ENCODE measurements around the gene RBM5. TPM values are rescaled to one million over a fixed set of nuclear protein-coding genes. Genes with fewer than 3 reads are reported as not detected.

The RBM5 gene
- total RNA-seq, 2 donors from 2014 or later, result 58.7 to 75.8 TPM

- Histone ChIP-seq H3K9me3 (no peaks in the 10 kb centered on the region), H3K36me3 (peaks cover 100% of the 10 kb centered on the region), H3K4me1 (peaks cover 0 to 24% of the 10 kb centered on the region in 2 donors), H3K27ac (peak overlapping the region; percentile 58 to 75), H3K4me3 (no peak overlapping the region), H3K27me3 (no peaks in the 10 kb centered on the region)
- DNase-seq (ENCODE audit: low spot score), result no peak
- TF ChIP-seq CTCF (IDR thresholded peaks at IDR 0.05), result no peak
Observed at GRCh38 chr3:50112462-50112861, 23.7 kb downstream of the RBM5 start.

GRCh38 chr3:50117120-50117519, 28.4 kb downstream of the RBM5 start:
- Histone ChIP-seq H3K4me3 (no peak overlapping the region), H3K27ac (no peak overlapping the region), H3K4me1 (peaks cover 0 to 17% of the 10 kb centered on the region in 2 donors), H3K36me3 (peaks cover 91% of the 10 kb centered on the region), H3K27me3 (no peaks in the 10 kb centered on the region), H3K9me3 (no peaks in the 10 kb centered on the region)
- no peak for DNase-seq (ENCODE audit: low spot score)
- TF ChIP-seq CTCF (IDR thresholded peaks at IDR 0.05), result no peak

DNA sequence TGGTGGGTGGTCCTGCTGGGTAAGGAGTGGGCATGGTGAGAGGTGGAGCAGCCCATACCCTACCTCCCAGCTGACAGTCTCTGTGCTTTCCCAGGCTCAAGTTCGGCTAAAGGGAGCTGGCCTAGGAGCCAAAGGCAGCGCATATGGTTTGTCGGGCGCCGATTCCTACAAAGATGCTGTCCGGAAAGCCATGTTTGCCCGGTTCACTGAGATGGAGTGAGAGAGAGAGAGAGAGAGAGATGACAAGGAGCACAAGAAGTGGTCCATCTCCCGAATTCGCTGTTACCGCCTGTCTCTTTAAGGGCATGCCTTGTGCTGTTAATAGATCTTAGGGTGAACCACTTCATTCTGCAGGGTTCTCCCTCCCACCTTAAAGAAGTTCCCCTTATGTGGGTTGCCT, 29.5 kb downstream of the RBM5 start:
- Histone ChIP-seq H3K27ac (no peak overlapping the region), H3K27me3 (no peaks in the 10 kb centered on the region), H3K4me1 (peaks cover 0 to 10% of the 10 kb centered on the region in 2 donors), H3K9me3 (no peaks in the 10 kb centered on the region), H3K4me3 (no peak overlapping the region), H3K36me3 (peaks cover 80% of the 10 kb centered on the region)
- no peak for TF ChIP-seq CTCF (IDR thresholded peaks at IDR 0.05)
- DNase-seq (ENCODE audit: low spot score), result no peak

- Histone ChIP-seq H3K4me3 (no peak overlapping the region), H3K9me3 (no peaks in the 10 kb centered on the region), H3K36me3 (peaks cover 64% of the 10 kb centered on the region), H3K4me1 (peaks cover 0 to 16% of the 10 kb centered on the region in 2 donors), H3K27ac (no peak overlapping the region), H3K27me3 (no peaks in the 10 kb centered on the region)
- no peak for DNase-seq (ENCODE audit: low spot score)
- TF ChIP-seq CTCF (IDR thresholded peaks at IDR 0.05), result no peak
Observed at GRCh38 chr3:50119786-50120185, 31.1 kb downstream of the RBM5 start.

GRCh38 chr3:50120364-50121071, 31.8 kb downstream of the RBM5 start:
- H3K27ac ChIP-seq, result no peak overlapping the region
- DNase-seq (ENCODE audit: low spot score), result no peak
- H3K4me3 ChIP-seq, result no peak overlapping the region
- H3K36me3 ChIP-seq, result peaks cover 57% of the 10 kb centered on the region
- TF ChIP-seq CTCF (IDR thresholded peaks at IDR 0.05), result no peak
- H3K4me1 ChIP-seq, result peaks cover 0 to 23% of the 10 kb centered on the region in 2 donors
- H3K27me3 ChIP-seq, result no peaks in the 10 kb centered on the region
- no peaks in the 10 kb centered on the region for H3K9me3 ChIP-seq

Data from right atrium auricular region (tissue), 2 donors.